HG03025 (cell line): ENCODE measurements around the gene LGALS9.

Experiments used
- ATAC-seq: cut with Tn5 transposase; IDR thresholded peaks from one replicate; pipeline ENCODE4 v1.9.1; 2021; ENCODE audit warnings: mild to moderate bottlenecking, moderate library complexity; ENCODE audit not compliant: unreplicated experiment, low FRiP score

The LGALS9 gene

GRCh38 chr17:27630607-27631410 is at the start of gene LGALS9:
Gene LGALS9, plus strand, starts transcription at chr17:27631188. Its CDS starts 78 bp downstream, at chr17:27631266.
- ATAC-seq, result peak; percentile 52

DNA sequence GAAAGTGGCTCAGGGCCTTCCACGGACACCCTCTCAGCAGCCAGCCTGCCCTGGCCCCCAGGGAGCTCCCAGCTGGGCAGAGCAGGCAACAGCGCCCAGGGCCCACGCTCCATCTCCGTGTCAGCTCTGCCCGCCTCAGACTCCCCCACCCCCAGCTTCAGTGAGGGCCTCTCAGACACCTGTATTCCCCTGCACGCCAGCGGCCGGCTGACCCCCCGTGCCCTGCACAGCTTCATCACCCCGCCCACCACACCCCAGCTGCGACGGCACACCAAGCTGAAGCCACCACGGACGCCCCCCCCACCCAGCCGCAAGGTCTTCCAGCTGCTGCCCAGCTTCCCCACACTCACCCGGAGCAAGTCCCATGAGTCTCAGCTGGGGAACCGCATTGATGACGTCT is 48.3 kb upstream of the LGALS9 start:
- ATAC-seq, result no peak

- ATAC-seq, result no peak
These were observed 45.8 kb upstream of the LGALS9 start for GRCh38 chr17:27585153-27585681.

DNA sequence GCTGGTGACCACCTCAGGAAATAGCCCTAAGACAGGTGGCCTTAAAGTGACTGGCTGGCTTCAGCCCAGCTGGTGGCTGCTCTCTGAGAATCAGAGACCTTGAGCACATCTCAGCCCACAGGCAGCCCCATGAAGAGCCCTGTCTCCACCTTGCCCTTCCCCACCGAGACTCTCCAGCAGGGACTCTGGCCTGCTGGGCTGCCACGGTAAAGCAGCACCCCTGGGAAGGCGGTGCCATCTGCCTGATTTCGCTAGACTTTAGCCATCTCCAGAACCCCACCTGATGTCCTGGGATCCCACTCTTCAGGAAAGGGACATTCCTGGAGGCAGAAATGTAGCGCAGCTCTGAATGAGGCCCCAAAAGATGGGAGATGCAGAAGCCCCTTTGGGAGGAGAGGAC is 45.2 kb upstream of the LGALS9 start:
- ATAC-seq, result no peak

DNA sequence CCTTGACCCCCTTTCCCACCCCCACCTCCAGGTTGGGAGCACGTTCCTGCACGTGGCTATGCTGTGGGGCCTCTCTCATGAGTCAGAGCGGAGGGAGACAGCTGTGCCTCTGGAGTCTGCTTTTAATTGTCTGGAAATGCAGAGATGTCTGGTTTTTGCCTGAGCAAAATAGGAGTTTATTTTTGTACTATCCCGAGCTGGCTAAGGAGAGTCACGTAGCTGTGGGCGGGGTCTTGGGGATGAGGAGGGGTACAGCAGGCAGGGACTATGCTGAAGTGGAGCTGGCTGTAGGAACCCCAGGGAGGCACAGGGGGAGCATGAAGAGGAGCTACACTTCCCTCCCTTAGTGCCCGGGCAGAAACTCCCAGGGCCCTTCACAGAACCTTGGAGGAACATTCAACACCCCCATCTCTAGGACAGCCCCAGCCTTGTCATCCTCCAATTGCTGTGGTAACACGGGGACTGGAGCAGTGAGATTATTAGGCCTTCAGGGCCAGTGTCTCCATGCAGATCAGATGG is 44.7 kb upstream of the LGALS9 start:
- ATAC-seq, result no peak

- no peak for ATAC-seq
These were observed 42.6 kb upstream of the LGALS9 start for GRCh38 chr17:27588354-27588753.

DNA sequence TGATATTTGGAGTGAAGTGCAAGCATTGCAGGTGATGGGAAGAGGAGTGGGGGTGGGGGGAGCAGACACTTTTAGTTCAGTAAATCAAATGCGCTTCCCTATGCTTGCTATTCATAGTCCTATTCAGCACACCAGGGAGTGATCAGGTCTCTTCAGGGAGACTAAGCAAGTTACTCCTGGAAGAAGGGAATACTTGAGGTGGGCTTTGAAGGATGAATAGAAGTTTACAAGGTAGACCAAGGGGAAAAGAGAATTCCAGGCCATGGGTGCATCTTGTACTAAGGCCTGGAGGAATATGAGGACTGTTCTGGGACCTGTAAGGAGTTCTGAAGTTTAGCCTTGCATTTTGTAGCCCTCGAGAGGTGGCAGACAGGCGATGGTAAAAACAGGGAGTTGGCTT is 40.1 kb upstream of the LGALS9 start:
- ATAC-seq, result no peak

DNA sequence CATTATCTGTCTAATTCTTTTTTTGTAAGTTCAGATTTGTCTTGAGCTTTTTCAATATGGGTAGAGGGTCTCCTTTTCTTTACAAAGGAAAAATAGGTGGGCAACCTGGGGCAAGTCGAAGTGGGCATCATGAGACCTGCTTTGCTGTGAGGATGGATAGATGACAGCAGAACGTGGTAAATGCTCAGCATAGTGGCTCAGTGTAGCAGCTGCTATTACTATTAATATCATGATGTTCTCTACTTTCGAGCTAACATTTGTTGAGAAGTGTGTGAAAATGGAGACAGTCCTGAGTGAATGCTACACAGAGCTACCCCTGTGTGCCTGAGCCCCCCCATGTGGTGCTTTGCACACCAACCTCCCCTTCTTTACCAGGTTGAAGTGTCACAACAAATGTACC is 39.0 kb upstream of the LGALS9 start:
- no peak for ATAC-seq

DNA sequence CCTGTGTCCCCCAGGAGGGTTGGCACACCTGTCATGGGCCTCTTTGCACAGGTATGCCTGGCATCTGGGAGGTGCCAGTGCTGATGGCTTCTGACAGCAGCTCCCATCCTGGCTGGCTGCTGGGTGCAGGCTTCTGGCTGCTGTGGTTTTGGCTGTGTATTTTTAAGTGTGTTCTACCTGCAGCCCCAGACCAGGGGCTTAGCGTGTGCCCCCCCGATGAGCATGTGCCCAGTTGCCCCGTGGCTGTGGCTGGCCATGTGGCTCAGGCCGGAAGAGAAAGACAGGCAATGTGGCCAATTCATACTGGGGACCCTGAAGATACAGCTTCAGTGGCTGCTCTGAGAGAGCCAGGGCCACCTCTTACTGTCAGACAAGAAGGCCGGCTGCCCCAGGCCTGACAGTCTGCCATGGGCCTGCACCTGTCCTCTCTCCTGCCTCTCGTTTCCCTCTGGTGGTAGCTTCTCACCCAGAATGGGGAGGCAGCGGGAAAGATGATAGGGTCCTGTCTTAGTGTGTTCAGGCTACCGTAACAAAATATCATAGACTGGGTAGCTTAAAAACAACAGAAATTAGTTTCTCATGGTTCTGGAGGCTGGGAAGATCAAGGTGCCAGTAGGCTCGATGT is 37.6 kb upstream of the LGALS9 start:
- no peak for ATAC-seq

DNA sequence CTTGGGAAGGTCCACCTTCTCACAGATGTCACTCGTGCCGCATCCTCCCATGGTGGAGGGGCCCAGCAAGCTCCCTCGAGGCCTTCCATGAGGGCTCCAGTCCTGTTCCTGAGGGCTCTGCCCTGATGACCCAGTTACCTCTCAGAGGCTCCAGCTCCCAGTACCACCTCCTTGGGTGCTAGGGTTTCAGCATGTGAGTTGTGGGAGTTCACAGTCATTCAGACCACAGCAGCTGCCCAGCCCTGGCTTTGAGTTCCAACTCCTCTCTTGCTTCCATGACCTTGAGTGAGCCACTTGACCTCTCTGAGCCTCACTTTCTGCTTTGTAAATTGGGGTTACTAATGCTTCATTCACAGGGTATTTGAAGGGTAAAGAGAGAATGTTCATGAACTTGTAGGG is 37.1 kb upstream of the LGALS9 start:
- no peak for ATAC-seq

GRCh38 chr17:27595208-27595607 is 35.8 kb upstream of the LGALS9 start:
- ATAC-seq, result no peak

- ATAC-seq, result no peak
These were observed 34.9 kb upstream of the LGALS9 start for GRCh38 chr17:27596096-27596495.

GRCh38 chr17:27596566-27597187 is 34.3 kb upstream of the LGALS9 start:
- ATAC-seq, result no peak

DNA sequence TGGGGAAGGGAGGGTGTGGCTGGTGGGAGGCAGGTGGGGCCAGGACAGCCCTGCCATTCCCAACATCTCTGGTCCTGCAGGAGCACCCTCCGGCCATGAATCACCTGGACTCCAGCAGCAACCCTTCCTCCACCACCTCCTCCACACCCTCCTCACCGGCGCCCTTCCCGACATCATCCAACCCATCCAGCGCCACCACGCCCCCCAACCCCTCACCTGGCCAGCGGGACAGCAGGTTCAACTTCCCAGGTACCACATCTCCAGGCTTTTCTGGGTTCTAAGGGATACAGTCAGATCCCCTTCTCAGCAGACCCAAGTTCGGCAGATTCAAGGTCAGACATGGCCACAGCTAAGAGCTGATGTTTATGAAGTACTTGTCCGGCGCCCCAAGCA is 33.8 kb upstream of the LGALS9 start:
- ATAC-seq, result no peak

DNA sequence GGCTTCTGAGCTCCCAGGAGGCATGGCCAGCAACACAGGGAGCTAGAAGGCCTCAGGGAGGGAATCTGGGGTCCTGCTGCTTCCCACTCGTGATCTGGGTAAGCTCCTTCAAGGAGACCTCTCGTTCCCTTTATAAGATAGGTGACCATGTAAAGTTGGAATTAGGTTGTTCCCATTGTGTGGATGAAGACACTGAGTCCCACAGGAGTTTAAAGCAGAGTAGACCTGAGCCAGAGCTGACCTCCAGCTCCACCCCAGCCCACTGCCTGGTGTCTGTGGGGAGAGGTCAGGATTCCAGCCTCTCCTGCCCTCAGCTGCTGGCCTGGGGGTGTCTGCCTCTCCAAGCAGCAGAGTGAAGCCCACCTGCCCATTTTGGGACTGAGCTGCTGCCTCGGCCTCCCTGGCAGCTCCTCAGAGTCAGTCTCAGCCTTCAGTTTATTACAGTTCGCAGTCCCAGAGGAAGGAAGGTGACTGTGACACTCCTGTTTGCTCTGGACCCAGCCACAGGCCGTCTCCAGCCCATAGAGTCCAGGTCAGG is 33.1 kb upstream of the LGALS9 start:
- ATAC-seq, result no peak

GRCh38 chr17:27598337-27599050 is 32.5 kb upstream of the LGALS9 start:
- no peak for ATAC-seq

- no peak for ATAC-seq
These were observed 30.5 kb upstream of the LGALS9 start for GRCh38 chr17:27600471-27600870.

- ATAC-seq, result no peak
These were observed 29.7 kb upstream of the LGALS9 start for GRCh38 chr17:27601069-27601974.

- no peak for ATAC-seq
These were observed 29.0 kb upstream of the LGALS9 start for GRCh38 chr17:27601975-27602302.
